ENCODE data around the gene CTTN.

DNA sequence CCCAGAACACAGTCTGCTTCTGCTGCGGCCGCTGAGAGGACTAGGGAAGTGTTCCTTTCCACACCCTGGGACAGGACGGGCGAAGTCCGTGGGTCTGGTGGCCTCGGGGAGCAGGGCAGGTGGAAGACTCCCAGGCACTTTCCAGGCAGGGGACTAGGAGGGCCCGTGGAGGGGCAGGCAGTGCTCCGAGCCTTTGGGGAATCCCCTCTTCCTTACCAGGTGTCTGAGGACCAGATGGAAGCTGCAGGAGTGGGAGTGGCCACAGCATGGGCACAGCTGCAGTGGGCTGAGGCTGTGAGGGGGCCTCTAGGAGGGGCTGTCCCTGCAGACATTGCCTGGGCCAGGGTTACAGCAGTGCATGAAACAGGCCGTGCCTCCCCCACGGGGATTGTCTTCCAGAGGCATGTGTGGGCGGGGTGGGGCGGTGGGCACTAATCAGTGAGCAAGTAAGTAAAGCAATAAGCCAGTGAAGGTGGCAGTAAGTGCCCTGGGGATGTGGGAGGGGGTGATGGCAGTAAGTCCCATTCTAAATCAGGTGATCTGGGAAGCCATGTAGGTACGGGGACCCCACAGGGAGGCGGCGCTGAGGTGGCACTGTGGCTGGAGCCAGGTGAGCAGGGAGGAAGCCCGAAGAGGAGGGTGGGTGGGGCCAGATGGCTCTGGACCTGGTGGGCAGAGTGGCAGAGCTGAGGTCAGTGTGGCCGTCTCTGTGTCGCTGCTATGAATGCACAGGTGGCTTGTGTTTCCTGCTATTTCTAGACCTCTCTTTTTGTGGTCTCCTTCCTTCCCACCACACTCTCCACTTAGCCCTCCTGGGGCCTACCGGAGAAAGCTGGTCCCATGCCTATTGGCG, 66.4 kb downstream of the CTTN start:
- TF ChIP-seq GFI1 (CRISPR knock-in tag; IDR thresholded peaks at IDR 0.05; ENCODE audit: borderline replicate concordance) (no peak), POLR2A (IDR thresholded peaks at IDR 0.05; ENCODE audit: insufficient read depth in 1 of 2, low read depth in 2 of 2, low read length in 2 of 2) (no peak), ZFP36 (IDR thresholded peaks at IDR 0.05; ENCODE audit: borderline replicate concordance, low read depth, low read length, partially characterized antibody) (no peak), ZNF10 (CRISPR knock-in tag; IDR thresholded peaks at IDR 0.05; ENCODE audit: borderline replicate concordance, low read depth) (no peak), GATAD1 (CRISPR knock-in tag; IDR thresholded peaks at IDR 0.05) (no peak), GPN1 (CRISPR knock-in tag; IDR thresholded peaks at IDR 0.05; ENCODE audit: borderline replicate concordance) (no peak), BHLHE40 (IDR thresholded peaks at IDR 0.05; ENCODE audit: low read length) (no peak)
- TF ChIP-seq, protein P1, sequence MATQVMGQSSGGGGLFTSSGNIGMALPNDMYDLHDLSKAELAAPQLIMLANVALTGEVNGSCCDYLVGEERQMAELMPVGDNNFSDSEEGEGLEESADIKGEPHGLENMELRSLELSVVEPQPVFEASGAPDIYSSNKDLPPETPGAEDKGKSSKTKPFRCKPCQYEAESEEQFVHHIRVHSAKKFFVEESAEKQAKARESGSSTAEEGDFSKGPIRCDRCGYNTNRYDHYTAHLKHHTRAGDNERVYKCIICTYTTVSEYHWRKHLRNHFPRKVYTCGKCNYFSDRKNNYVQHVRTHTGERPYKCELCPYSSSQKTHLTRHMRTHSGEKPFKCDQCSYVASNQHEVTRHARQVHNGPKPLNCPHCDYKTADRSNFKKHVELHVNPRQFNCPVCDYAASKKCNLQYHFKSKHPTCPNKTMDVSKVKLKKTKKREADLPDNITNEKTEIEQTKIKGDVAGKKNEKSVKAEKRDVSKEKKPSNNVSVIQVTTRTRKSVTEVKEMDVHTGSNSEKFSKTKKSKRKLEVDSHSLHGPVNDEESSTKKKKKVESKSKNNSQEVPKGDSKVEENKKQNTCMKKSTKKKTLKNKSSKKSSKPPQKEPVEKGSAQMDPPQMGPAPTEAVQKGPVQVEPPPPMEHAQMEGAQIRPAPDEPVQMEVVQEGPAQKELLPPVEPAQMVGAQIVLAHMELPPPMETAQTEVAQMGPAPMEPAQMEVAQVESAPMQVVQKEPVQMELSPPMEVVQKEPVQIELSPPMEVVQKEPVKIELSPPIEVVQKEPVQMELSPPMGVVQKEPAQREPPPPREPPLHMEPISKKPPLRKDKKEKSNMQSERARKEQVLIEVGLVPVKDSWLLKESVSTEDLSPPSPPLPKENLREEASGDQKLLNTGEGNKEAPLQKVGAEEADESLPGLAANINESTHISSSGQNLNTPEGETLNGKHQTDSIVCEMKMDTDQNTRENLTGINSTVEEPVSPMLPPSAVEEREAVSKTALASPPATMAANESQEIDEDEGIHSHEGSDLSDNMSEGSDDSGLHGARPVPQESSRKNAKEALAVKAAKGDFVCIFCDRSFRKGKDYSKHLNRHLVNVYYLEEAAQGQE (IDR thresholded peaks at IDR 0.05; ENCODE audit: borderline replicate concordance in 1 of 2, low read depth in 1 of 2, low read length in 2 of 2), result no peak
- TF ChIP-seq, protein P2, sequence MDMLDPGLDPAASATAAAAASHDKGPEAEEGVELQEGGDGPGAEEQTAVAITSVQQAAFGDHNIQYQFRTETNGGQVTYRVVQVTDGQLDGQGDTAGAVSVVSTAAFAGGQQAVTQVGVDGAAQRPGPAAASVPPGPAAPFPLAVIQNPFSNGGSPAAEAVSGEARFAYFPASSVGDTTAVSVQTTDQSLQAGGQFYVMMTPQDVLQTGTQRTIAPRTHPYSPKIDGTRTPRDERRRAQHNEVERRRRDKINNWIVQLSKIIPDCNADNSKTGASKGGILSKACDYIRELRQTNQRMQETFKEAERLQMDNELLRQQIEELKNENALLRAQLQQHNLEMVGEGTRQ (IDR thresholded peaks at IDR 0.05; ENCODE audit: low read depth, low read length), result no peak
- TF ChIP-seq, protein P2 (CRISPR knock-in tag; IDR thresholded peaks at IDR 0.05; ENCODE audit: borderline replicate concordance), result no peak
- TF ChIP-seq, protein P3, sequence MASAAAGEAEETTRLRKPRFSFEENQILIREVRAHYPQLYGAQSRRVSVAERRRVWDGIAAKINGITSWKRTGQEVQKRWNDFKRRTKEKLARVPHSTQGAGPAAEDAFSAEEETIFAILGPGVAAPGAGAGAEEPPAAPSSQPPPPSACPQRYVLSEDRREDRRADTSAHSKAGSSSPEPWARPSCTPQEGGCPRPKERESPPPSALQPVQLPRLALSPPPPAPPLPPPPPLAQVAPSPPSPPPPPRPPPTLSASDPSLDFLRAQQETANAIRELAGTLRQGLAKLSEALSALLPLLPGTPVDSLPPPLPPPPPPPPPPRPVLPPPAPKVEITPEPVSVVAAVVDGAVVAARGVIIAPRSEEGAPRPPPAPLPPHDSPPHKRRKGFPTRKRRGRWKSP (CRISPR knock-in tag; IDR thresholded peaks at IDR 0.05), result no peak
- TF ChIP-seq, protein P4, sequence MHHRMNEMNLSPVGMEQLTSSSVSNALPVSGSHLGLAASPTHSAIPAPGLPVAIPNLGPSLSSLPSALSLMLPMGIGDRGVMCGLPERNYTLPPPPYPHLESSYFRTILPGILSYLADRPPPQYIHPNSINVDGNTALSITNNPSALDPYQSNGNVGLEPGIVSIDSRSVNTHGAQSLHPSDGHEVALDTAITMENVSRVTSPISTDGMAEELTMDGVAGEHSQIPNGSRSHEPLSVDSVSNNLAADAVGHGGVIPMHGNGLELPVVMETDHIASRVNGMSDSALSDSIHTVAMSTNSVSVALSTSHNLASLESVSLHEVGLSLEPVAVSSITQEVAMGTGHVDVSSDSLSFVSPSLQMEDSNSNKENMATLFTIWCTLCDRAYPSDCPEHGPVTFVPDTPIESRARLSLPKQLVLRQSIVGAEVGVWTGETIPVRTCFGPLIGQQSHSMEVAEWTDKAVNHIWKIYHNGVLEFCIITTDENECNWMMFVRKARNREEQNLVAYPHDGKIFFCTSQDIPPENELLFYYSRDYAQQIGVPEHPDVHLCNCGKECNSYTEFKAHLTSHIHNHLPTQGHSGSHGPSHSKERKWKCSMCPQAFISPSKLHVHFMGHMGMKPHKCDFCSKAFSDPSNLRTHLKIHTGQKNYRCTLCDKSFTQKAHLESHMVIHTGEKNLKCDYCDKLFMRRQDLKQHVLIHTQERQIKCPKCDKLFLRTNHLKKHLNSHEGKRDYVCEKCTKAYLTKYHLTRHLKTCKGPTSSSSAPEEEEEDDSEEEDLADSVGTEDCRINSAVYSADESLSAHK (CRISPR knock-in tag; IDR thresholded peaks at IDR 0.05; ENCODE audit: borderline replicate concordance), result no peak

All from HepG2 (cell line).